Ovary (tissue), 3 donors: Measurements from ENCODE around the gene ARHGAP45.

Experiments
- POLR2A ChIP-seq: fragments of 450-650 bp; IDR thresholded peaks from one replicate; pipeline ENCODE4 v1.6.1; 2017; ENCODE audit warnings: antibody characterized with exemption, mild to moderate bottlenecking, moderate library complexity
- TF ChIP-seq, protein P1 (sequence below), 3 donors: fragments of 450-650 bp in 2 of 3; fragments of 200-600 bp in 1 of 3; IDR thresholded peaks; one replicate each; pipeline versions ENCODE4 v1.5.1 to v1.8.0; 2016 to 2022; ENCODE audit warnings: antibody characterized with exemption in 3 of 3, mild to moderate bottlenecking in 1 of 3
- donor health status: DM: no; HTN: no; CAD: no.

DNA sequence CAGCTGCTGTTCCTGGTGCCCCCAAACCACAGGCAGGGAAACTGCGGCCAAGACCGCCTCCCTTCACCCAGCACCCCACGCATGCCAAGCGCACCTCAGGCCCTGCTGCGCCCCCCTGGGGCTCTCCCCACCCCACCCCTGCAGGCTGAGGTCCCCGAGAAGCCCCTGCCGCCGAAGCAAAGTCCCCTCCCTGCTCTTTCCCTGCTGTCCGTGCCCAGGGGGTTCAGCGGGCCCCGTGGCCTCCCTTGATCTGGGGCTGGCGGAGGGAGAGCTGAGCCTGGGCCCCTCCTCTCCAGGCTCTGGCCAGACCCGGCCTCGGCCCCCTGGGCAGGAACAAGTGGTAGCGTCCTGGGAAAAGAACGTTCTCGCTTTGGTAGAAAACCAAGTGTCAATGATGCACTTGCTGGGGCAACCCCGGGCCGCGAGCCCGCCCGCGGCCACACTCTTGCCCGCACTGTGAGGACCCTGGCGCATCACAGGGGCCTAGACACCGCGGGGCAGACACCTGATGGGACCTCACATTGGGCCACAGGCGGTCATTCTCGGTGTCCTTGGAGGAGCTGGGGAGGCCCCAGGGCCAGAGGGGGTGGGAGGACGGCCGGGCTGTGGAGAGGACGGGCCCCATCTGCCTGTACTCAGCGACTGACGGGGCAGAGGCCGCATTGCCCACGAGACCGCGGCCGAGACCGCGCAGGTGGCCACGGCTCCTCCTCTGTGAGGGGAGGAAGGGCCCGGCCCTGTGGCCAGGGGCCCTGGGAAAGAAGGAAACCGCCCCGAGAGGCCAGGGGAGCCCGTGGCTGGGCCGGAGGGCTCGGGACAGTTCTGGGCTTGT lies 65.8 kb downstream of the ARHGAP45 start:
- TF ChIP-seq, protein P1, sequence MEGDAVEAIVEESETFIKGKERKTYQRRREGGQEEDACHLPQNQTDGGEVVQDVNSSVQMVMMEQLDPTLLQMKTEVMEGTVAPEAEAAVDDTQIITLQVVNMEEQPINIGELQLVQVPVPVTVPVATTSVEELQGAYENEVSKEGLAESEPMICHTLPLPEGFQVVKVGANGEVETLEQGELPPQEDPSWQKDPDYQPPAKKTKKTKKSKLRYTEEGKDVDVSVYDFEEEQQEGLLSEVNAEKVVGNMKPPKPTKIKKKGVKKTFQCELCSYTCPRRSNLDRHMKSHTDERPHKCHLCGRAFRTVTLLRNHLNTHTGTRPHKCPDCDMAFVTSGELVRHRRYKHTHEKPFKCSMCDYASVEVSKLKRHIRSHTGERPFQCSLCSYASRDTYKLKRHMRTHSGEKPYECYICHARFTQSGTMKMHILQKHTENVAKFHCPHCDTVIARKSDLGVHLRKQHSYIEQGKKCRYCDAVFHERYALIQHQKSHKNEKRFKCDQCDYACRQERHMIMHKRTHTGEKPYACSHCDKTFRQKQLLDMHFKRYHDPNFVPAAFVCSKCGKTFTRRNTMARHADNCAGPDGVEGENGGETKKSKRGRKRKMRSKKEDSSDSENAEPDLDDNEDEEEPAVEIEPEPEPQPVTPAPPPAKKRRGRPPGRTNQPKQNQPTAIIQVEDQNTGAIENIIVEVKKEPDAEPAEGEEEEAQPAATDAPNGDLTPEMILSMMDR (IDR thresholded peaks at IDR 0.05) = no peak
- TF ChIP-seq POLR2A = no peak
